Measurements from ENCODE around the gene MEF2D.

MEF2D gene

DNA sequence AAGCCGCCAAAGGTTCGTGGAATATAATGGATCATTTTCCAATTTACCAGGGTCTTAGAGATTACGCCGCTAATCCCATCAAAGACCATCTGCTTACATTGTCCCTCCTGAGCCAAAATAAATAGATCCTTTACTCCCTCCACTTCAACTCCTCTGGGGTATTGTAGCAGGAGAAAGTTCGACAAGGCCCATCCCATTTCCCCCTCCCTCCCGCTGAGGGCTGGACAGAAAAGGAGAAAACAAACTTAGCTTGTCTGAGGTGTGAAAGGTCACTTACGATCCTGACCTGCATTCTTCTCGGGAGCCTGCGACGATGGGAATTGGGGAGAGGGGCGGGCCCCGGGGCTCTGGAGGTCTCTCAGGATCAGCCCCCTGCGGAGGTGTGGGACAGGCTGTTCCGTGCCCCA is 60.8 kb downstream of the MEF2D start:
- TF ChIP-seq, protein P1, sequence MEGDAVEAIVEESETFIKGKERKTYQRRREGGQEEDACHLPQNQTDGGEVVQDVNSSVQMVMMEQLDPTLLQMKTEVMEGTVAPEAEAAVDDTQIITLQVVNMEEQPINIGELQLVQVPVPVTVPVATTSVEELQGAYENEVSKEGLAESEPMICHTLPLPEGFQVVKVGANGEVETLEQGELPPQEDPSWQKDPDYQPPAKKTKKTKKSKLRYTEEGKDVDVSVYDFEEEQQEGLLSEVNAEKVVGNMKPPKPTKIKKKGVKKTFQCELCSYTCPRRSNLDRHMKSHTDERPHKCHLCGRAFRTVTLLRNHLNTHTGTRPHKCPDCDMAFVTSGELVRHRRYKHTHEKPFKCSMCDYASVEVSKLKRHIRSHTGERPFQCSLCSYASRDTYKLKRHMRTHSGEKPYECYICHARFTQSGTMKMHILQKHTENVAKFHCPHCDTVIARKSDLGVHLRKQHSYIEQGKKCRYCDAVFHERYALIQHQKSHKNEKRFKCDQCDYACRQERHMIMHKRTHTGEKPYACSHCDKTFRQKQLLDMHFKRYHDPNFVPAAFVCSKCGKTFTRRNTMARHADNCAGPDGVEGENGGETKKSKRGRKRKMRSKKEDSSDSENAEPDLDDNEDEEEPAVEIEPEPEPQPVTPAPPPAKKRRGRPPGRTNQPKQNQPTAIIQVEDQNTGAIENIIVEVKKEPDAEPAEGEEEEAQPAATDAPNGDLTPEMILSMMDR (IDR thresholded peaks at IDR 0.05; ENCODE audit: low read depth, low read length), result no peak
- DNase-seq (ENCODE audit: extremely low read depth, low read depth), result no peak

DNA sequence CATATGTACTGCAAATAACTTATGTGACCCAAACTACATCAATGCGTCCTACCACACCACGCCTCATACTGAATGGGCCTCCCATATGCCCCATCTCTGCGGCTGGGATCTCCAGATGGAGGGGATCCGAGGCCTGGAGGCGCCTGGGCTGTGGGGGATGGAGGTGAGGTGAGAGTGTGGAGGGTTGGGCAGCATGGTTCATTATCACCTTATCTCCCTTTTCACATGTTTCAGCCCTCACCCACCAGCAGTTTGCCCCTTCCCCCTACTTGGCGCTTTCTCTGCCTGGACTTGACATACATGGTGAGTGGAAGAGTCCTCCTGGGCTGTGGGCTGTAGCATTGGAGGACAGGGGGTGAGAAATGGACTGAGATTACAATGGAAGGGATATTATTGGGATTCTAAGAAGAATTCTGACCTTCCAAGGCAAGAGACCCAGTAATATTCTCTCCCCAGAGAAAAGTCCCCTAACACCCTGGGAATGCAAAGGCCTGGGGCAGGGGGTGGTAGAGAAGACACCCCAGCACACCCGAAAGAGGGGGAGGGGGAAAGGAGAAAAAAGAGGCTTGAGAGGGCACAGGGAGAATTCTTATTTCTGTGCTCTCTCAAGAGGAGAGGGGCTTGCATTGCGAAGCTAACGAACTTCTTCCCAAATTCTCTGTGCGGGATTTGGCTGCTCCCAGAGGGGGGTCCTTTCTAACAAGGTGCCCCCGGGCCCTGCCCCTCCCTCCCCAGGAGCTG is 61.4 kb downstream of the MEF2D start:
- TF ChIP-seq, protein P1 (IDR thresholded peaks at IDR 0.05; ENCODE audit: low read depth, low read length), result no peak

GRCh38 chr1:156438278-156438987 is 62.1 kb downstream of the MEF2D start:
- TF ChIP-seq, protein P1 (IDR thresholded peaks at IDR 0.05; ENCODE audit: low read depth, low read length), result no peak
- no peak for DNase-seq (ENCODE audit: extremely low read depth, low read depth)

More for the DNA sequence above, 61.4 kb downstream of the MEF2D start:
- no peak for DNase-seq (ENCODE audit: extremely low read depth, low read depth)

DNA sequence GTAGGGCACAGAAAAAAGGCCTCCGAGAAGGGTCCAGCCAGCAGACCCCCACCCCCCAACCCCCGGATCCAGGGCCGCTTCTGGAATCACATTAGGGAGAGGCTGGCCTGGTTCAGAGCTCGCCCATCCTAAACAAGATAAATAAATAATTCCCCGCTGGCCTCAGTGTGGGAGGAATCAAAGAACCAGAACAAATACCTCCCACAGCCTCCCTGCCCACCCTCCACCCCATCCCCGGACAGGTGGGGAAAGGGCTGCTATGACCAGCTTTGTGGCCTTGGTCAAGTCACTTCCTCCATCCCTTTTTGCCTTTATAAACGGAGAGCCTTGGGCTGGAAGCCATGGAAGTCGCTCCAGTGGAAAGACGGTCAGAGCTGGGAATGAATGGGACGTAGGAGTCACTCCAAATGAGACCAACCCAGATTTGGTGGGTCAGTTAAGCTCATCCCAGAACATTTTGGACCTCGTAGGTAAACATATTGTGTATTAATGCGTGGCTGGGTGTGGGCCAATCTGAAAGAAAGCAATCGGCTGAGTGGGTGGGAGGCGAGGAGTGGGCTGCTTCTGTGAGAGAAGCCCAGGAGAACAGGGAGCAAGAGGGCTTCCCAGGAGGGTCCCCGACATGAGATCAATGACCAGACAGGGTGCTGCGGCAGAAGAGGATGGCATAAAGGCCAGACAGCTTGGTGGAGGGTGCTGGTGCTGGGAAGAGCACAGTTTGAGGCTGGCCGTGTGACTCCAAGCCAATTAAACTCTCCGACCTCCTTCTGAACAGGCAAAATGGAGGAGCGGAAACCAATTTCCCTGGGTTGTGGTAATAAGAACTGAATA is 63.3 kb downstream of the MEF2D start:
- no peak for DNase-seq (ENCODE audit: extremely low read depth, low read depth)
- TF ChIP-seq, protein P1 (IDR thresholded peaks at IDR 0.05; ENCODE audit: low read depth, low read length), result no peak

GRCh38 chr1:156436141-156437036 is 64.2 kb downstream of the MEF2D start:
- DNase-seq (ENCODE audit: extremely low read depth, low read depth), result no peak
- TF ChIP-seq, protein P1 (IDR thresholded peaks at IDR 0.05; ENCODE audit: low read depth, low read length), result no peak

DNA sequence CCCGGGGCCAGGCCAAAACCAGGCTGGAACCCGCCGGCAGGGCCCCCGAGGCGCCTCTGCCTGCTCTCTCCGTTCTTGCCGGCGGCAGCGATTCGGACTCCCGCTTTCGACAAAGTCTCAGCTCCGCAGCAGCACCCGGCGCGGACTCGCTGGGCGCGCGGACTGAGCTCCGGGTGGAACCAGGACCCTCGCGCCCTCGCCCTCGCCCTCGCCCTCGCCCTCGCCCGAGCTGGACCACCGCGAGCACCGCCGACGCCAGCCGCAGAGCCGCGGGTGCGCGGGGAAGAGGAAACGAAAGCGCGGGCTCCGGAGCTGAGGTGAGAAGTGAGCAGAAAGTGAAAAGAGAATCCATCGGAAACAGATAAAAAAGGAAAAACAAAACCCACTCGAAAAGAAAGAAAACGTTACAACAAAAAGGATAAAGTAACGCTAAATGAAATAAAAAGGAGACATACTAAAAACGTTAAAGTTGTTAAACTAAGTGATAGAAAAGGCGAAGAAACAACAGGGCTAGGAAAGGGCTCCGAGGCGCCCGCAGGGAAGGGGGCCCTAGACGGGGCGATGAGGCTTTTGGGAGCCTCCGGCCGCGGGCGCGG is 64.9 kb downstream of the MEF2D start:
- TF ChIP-seq, protein P1 (IDR thresholded peaks at IDR 0.05; ENCODE audit: low read depth, low read length), result no peak
- no peak for DNase-seq (ENCODE audit: extremely low read depth, low read depth)

Data from AG09319 (cell line).